ENCODE data around the gene FANCI.

- TF ChIP-seq, protein P1, sequence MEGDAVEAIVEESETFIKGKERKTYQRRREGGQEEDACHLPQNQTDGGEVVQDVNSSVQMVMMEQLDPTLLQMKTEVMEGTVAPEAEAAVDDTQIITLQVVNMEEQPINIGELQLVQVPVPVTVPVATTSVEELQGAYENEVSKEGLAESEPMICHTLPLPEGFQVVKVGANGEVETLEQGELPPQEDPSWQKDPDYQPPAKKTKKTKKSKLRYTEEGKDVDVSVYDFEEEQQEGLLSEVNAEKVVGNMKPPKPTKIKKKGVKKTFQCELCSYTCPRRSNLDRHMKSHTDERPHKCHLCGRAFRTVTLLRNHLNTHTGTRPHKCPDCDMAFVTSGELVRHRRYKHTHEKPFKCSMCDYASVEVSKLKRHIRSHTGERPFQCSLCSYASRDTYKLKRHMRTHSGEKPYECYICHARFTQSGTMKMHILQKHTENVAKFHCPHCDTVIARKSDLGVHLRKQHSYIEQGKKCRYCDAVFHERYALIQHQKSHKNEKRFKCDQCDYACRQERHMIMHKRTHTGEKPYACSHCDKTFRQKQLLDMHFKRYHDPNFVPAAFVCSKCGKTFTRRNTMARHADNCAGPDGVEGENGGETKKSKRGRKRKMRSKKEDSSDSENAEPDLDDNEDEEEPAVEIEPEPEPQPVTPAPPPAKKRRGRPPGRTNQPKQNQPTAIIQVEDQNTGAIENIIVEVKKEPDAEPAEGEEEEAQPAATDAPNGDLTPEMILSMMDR (IDR thresholded peaks at IDR 0.05; ENCODE audit: low read length): no peak
- no peak for TF ChIP-seq EZH2 (optimal IDR thresholded peaks at IDR 0.05; ENCODE audit: low read depth, low read length)
Observed at GRCh38 chr15:89282631-89283030, 38.9 kb downstream of the FANCI start.
